ENCODE results near the gene SLC43A2.
A peak's percentile ranks its signal among the peaks of the same experiment; 100 is the strongest.
"Not testable (repeated sequence)": the region's sequence is repeated elsewhere in the genome, so short reads cannot be mapped to it uniquely, and the experiment has no call there.

SLC43A2 gene

DNA sequence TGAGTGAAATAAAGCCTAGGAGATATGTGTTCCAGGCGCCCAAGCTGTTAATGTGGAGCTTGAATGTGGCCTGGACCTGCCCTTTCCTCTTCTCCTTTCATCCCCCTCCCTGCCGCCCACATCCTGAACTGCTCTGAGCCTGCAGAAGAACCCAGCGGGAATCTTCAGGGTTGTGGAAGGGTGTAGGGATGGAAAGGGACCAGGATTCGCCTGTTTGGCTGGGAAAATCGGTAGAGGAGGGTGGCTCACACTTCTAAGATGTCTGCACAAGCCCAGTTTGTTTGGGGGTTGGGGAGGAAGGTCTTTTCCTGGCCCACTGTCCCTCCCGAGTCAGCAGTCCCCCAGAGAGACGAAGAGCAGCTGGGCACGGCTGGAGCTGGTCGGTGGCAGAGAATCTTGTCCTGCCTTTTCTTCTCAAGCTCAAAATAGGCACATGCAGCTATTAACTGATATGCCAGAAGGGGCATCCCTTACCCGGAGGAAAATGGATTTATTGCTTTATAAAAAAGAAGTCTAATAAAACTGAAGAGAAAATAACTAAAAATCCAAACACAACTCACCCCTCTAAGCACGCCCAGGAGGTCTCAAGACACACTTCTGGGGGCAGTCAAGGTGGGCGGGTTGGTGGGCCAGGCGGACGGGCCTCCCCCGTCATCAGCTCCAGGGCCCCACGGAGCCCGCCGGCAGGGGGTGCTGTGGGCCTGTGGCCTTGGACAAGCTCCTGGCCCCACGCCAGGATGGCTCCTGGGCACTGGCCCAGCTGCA is 54.5 kb downstream of the SLC43A2 start:
- peak overlapping the region; percentile 42 for H3K9ac ChIP-seq (ENCODE audit: insufficient read length, low read depth)
- no peaks in the 10 kb centered on the region for H3K9me3 ChIP-seq (ENCODE audit: insufficient read depth, low read length)
- TF ChIP-seq YY1 (IDR thresholded peaks at IDR 0.05; ENCODE audit: insufficient read depth, insufficient read length) = no peak
- no peak for TF ChIP-seq SUZ12 (IDR thresholded peaks at IDR 0.05; ENCODE audit: extremely low read depth, insufficient read depth, insufficient read length)
- no peak for TF ChIP-seq ZNF274 (IDR thresholded peaks at IDR 0.05; ENCODE audit: low read depth, low read length)
- DNase-seq (ENCODE audit: low read depth, low spot score) = no peak
- no peaks in the 10 kb centered on the region for H3K27me3 ChIP-seq (ENCODE audit: insufficient read depth, insufficient read length)
- H3K4me1 ChIP-seq (ENCODE audit: insufficient read depth, insufficient read length) = peaks cover 27% of the 10 kb centered on the region
- no peaks in the 10 kb centered on the region for H3K36me3 ChIP-seq (ENCODE audit: insufficient read depth, insufficient read length, low read length)
- no peak overlapping the region for H3K4me3 ChIP-seq (ENCODE audit: insufficient read length, low read depth)

DNA sequence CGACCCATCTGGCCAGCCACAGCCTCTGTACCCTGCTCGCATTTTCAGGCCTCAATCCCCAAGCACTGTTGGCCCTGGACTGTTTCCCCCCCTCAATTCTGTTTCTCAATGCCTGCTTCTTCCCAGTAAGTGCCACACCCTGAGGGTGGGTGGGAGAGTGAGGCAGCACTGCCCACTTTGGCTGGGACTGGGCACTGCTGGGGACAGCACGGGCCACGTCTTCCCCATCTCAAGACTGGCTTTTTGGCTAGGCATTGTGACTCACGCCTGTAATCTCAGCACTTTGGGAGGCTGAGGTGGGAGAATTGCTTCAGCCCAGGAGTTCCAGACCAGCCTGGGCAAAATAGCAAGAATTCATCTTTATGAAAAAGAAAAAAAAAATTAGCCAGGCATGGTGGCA is 56.0 kb downstream of the SLC43A2 start:
- Histone ChIP-seq H3K9ac (ENCODE audit: insufficient read length, low read depth) (peak overlapping the region; percentile 32), H3K4me1 (ENCODE audit: insufficient read depth, insufficient read length) (peaks cover 22% of the 10 kb centered on the region)
- not testable (repeated sequence) for DNase-seq (ENCODE audit: low read depth, low spot score); H3K9me3 ChIP-seq (ENCODE audit: insufficient read depth, low read length); H3K4me3 ChIP-seq (ENCODE audit: insufficient read length, low read depth); H3K27me3 ChIP-seq (ENCODE audit: insufficient read depth, insufficient read length); H3K36me3 ChIP-seq (ENCODE audit: insufficient read depth, insufficient read length, low read length)

DNA sequence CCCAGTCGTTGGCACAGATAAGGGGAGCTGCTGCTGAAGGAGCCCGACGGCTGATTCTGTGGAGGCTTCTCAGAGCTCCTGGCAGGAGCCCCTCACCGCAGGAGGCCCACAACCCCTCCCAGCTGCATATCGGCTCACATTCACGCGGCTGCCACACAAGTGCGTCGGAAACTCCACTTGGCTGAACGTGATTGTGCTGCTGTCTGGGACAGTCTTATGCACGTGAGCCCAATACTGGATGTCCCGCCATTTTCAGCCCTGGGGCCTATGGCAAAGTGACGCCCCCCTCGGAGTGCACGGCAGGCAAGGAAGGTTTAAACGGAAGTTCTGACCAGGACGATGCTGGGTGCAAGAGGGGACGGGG is 57.3 kb downstream of the SLC43A2 start:
- H3K9ac ChIP-seq (ENCODE audit: insufficient read length, low read depth) = no peak overlapping the region
- no peak for DNase-seq (ENCODE audit: low read depth, low spot score)
- no peak for TF ChIP-seq ZNF274 (IDR thresholded peaks at IDR 0.05; ENCODE audit: low read depth, low read length)
- TF ChIP-seq YY1 (IDR thresholded peaks at IDR 0.05; ENCODE audit: insufficient read depth, insufficient read length) = no peak
- no peak for TF ChIP-seq SUZ12 (IDR thresholded peaks at IDR 0.05; ENCODE audit: extremely low read depth, insufficient read depth, insufficient read length)
- H3K36me3 ChIP-seq (ENCODE audit: insufficient read depth, insufficient read length, low read length) = no peaks in the 10 kb centered on the region
- no peaks in the 10 kb centered on the region for H3K27me3 ChIP-seq (ENCODE audit: insufficient read depth, insufficient read length)
- peaks cover 14% of the 10 kb centered on the region for H3K4me1 ChIP-seq (ENCODE audit: insufficient read depth, insufficient read length)
- H3K4me3 ChIP-seq (ENCODE audit: insufficient read length, low read depth) = no peak overlapping the region
- H3K9me3 ChIP-seq (ENCODE audit: insufficient read depth, low read length) = no peaks in the 10 kb centered on the region

DNA sequence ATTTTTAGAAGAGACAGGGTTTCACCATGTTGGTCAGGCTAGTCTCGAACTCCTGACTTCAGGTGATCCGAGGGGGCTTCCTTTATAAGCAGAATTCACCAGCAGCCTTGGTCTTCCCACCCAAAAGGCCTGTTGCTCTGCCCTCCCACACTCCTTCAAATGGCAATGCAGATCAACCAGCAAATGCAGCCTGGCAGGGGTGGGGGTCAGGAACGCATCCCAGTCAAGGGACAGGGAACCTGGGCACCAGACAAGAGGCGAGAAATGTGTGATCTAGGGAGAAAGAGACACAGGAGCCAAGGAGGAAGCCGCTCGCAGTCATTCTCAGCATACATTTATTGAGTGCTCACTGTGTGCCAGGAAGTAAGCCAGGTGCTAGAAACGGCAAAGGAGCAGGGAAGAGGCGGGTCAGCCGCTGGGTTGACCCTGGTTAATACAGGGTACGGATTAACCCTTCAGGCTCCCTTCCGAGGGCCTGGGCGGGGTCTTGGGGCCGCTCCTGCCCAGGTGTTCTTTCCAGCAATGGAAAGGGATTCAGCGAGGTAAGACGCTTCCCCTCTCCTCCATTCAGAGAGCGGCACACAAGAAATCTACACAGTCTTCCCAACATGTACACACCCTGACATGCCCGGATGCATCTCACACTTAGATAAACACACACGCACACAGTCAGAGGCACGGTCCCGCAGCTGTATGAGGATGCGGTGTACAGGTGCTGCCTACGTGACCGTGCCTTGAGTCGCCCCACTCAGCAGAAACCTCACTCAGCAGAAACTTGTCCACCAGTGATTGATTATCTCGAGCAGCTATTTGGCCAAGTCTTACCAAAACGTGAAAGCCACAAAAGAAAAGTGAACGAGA is 59.5 kb downstream of the SLC43A2 start:
- H3K9me3 ChIP-seq (ENCODE audit: insufficient read depth, low read length) = no peaks in the 10 kb centered on the region
- H3K4me3 ChIP-seq (ENCODE audit: insufficient read length, low read depth) = no peak overlapping the region
- H3K36me3 ChIP-seq (ENCODE audit: insufficient read depth, insufficient read length, low read length) = no peaks in the 10 kb centered on the region
- H3K27me3 ChIP-seq (ENCODE audit: insufficient read depth, insufficient read length) = no peaks in the 10 kb centered on the region
- no peak overlapping the region for H3K9ac ChIP-seq (ENCODE audit: insufficient read length, low read depth)
- H3K4me1 ChIP-seq (ENCODE audit: insufficient read depth, insufficient read length) = peaks cover 9% of the 10 kb centered on the region
- no peak for DNase-seq (ENCODE audit: low read depth, low spot score)
- TF ChIP-seq YY1 (IDR thresholded peaks at IDR 0.05; ENCODE audit: insufficient read depth, insufficient read length) (no peak), SUZ12 (IDR thresholded peaks at IDR 0.05; ENCODE audit: extremely low read depth, insufficient read depth, insufficient read length) (no peak), ZNF274 (IDR thresholded peaks at IDR 0.05; ENCODE audit: low read depth, low read length) (no peak)

DNA sequence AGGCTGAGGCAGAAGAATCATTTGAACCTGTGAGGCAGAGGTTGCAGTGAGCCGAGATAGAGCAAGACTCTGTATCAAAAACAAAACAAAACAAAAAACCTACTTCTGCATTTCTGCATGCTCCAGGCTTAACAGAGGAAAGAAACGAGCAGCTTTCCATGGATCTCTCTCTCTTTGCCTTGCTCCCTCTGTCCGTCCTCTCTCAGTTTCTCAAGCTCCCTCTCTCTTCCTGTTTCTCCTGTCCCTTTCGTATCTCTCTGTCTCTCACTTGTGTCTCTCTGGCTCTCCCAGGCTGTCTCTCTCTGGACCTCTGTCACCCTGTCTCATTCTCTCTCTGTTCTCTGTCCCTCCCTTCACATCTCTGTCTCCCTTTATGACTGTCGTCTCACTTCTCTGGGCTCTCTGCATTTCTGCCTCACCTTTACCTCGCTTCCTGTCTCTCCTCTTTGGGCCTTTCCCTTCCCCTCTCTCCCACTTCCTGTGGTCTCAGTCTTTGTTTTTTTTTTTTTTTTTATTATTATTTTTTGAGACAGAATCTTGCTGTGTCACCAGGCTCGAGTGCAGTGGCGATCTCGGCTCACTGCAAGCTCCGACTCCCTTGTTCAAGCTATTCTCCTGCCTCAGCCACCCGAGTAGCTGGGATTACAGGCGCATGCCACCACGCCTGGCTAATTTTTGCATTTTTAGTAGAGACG is 62.0 kb downstream of the SLC43A2 start:
- H3K4me3 ChIP-seq (ENCODE audit: insufficient read length, low read depth) = no peak overlapping the region
- no peak overlapping the region for H3K9ac ChIP-seq (ENCODE audit: insufficient read length, low read depth)
- TF ChIP-seq SUZ12 (IDR thresholded peaks at IDR 0.05; ENCODE audit: extremely low read depth, insufficient read depth, insufficient read length) = no peak
- TF ChIP-seq ZNF274 (IDR thresholded peaks at IDR 0.05; ENCODE audit: low read depth, low read length) = no peak
- no peak for TF ChIP-seq YY1 (IDR thresholded peaks at IDR 0.05; ENCODE audit: insufficient read depth, insufficient read length)
- H3K36me3 ChIP-seq (ENCODE audit: insufficient read depth, insufficient read length, low read length) = no peaks in the 10 kb centered on the region
- H3K27me3 ChIP-seq (ENCODE audit: insufficient read depth, insufficient read length) = no peaks in the 10 kb centered on the region
- H3K9me3 ChIP-seq (ENCODE audit: insufficient read depth, low read length) = no peaks in the 10 kb centered on the region
- peaks cover 14% of the 10 kb centered on the region for H3K4me1 ChIP-seq (ENCODE audit: insufficient read depth, insufficient read length)
- no peak for DNase-seq (ENCODE audit: low read depth, low spot score)

DNA sequence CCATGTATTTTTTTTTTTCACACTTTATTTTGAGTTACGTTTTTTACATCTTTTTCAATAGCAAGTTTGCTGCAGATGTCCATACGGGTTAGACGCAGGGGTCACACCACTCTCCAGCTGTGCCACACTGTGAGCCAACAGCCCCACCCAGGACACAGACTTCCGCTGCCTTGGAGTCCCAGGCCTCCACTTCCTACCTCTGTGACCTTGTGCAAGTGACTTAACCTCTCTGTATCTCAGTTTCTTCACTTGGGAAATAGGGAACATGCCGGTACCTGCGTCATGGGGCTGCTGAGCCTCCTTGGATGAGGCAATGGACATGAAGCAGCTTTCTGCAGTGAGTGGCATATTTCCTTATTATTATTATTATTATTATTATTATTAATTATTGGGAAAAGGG is 62.8 kb downstream of the SLC43A2 start:
- Histone ChIP-seq H3K4me1 (ENCODE audit: insufficient read depth, insufficient read length) (peaks cover 11% of the 10 kb centered on the region), H3K27me3 (ENCODE audit: insufficient read depth, insufficient read length) (no peaks in the 10 kb centered on the region), H3K9me3 (ENCODE audit: insufficient read depth, low read length) (no peaks in the 10 kb centered on the region), H3K4me3 (ENCODE audit: insufficient read length, low read depth) (no peak overlapping the region), H3K9ac (ENCODE audit: insufficient read length, low read depth) (no peak overlapping the region), H3K36me3 (ENCODE audit: insufficient read depth, insufficient read length, low read length) (peaks cover 1% of the 10 kb centered on the region)
- no peak for TF ChIP-seq ZNF274 (IDR thresholded peaks at IDR 0.05; ENCODE audit: low read depth, low read length)
- no peak for TF ChIP-seq SUZ12 (IDR thresholded peaks at IDR 0.05; ENCODE audit: extremely low read depth, insufficient read depth, insufficient read length)
- no peak for DNase-seq (ENCODE audit: low read depth, low spot score)
